Suprapubic skin (tissue), 4 donors: Measurements from ENCODE around the gene FBXO38.

Source experiments
- POLR2A ChIP-seq, 2 donors: fragments of 450-650 bp; IDR thresholded peaks; one replicate each; pipeline ENCODE4 v1.6.1; 2017; ENCODE audit warnings: antibody characterized with exemption in 2 of 2, mild to moderate bottlenecking in 2 of 2, moderate library complexity in 2 of 2
- POLR2AphosphoS5 ChIP-seq, 3 donors: sonication (generic); formaldehyde crosslinking; IDR thresholded peaks; one replicate each; pipeline ENCODE4 v1.6.1; 2017; ENCODE audit warnings: antibody characterized with exemption in 3 of 3
- TF ChIP-seq, protein P1 (sequence below), 2 donors: fragments of 200-600 bp in 1 of 2; fragments of 450-650 bp in 1 of 2; sonication (generic) in 1 of 2; IDR thresholded peaks; one replicate each; pipeline ENCODE4 v1.5.1; 2016 to 2019; ENCODE audit warnings: antibody characterized with exemption in 2 of 2, mild to moderate bottlenecking in 1 of 2, moderate library complexity in 1 of 2

DNA sequence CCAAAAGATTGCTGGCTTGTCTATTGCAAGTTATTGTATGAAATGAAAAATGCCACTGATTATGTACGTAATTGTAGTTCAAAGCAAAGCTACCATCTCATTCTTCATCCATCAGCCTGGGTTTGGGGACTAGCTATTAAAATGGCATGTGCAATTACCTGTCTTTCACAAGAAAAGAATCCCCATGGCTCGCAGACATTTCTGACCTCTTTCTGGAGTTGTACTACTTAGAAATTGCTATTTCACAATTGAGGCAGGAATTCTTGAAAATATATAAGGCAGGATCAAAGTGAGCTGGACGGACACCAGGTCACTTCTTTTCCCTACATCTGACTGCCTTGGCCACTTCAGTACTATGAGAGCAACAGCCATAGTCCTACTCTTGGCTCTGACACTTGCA, 48.5 kb upstream of the FBXO38 start, which contains the start of gene SPINK9:
- TF ChIP-seq POLR2A (IDR thresholded peaks at IDR 0.05) (no peak), POLR2AphosphoS5 (IDR thresholded peaks at IDR 0.05) (no peak)
- TF ChIP-seq, protein P1, sequence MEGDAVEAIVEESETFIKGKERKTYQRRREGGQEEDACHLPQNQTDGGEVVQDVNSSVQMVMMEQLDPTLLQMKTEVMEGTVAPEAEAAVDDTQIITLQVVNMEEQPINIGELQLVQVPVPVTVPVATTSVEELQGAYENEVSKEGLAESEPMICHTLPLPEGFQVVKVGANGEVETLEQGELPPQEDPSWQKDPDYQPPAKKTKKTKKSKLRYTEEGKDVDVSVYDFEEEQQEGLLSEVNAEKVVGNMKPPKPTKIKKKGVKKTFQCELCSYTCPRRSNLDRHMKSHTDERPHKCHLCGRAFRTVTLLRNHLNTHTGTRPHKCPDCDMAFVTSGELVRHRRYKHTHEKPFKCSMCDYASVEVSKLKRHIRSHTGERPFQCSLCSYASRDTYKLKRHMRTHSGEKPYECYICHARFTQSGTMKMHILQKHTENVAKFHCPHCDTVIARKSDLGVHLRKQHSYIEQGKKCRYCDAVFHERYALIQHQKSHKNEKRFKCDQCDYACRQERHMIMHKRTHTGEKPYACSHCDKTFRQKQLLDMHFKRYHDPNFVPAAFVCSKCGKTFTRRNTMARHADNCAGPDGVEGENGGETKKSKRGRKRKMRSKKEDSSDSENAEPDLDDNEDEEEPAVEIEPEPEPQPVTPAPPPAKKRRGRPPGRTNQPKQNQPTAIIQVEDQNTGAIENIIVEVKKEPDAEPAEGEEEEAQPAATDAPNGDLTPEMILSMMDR (IDR thresholded peaks at IDR 0.05): no peak
